ENCODE data around the gene CKM.

- TF ChIP-seq EZH2 (IDR thresholded peaks at IDR 0.05; ENCODE audit: borderline replicate concordance, low read depth, low read length, severe bottlenecking) = no peak
- TF ChIP-seq CTCF (IDR thresholded peaks at IDR 0.05; ENCODE audit: borderline replicate concordance, extremely low read depth, low read length, poor library complexity, severe bottlenecking) = no peak
Observed at GRCh38 chr19:45352914-45353796, 30.5 kb upstream of the CKM start.
